Smooth muscle cell (in vitro differentiated cells): ENCODE results near the gene DIP2C. TPM values are rescaled to one million over a fixed set of nuclear protein-coding genes. Genes with fewer than 3 reads are reported as not detected.

Source experiments
- DNase-seq: peaks from one replicate; lab custom pipeline; 2025; ENCODE audit not compliant: unreplicated experiment; lab: John Stamatoyannopoulos, UW
- H2AFZ ChIP-seq: fragments of 200-600 bp; sonication (generic); 2 replicates; pipeline ENCODE4 v1.6.0; 2016; ENCODE audit warnings: antibody characterized with exemption, low read depth, mild to moderate bottlenecking
- H3F3A ChIP-seq: fragments of 200-600 bp; sonication (generic); 2 replicates; pipeline ENCODE4 v1.6.0; 2017; ENCODE audit warnings: antibody characterized with exemption, low read depth
- H3K27ac ChIP-seq: fragments of 200-600 bp; sonication (generic); 2 replicates; pipeline ENCODE4 v1.5.1; 2016; ENCODE audit warnings: low read depth, mild to moderate bottlenecking
- H3K27me3 ChIP-seq: fragments of 200-600 bp; sonication (generic); 2 replicates; pipeline ENCODE4 v1.6.1; 2016; ENCODE audit warnings: low read depth, mild to moderate bottlenecking
- H3K36me3 ChIP-seq: fragments of 200-600 bp; sonication (generic); 2 replicates; pipeline ENCODE4 v1.5.1; 2016; ENCODE audit warnings: low read depth
- H3K4me1 ChIP-seq: fragments of 200-600 bp; sonication (generic); 2 replicates; pipeline ENCODE4 v1.5.1; 2016; ENCODE audit warnings: low read depth
- H3K4me2 ChIP-seq: fragments of 200-600 bp; sonication (generic); 2 replicates; pipeline ENCODE4 v1.6.0; 2016; ENCODE audit warnings: mild to moderate bottlenecking
- H3K4me3 ChIP-seq: fragments of 200-600 bp; sonication (generic); 2 replicates; pipeline ENCODE4 v1.5.1; 2016; ENCODE audit warnings: mild to moderate bottlenecking
- H3K79me2 ChIP-seq: fragments of 200-600 bp; sonication (generic); 2 replicates; pipeline ENCODE4 v1.6.0; 2016; ENCODE audit warnings: low read depth, mild to moderate bottlenecking
- H3K9ac ChIP-seq: fragments of 200-600 bp; sonication (generic); 2 replicates; pipeline ENCODE4 v1.6.0; 2016; ENCODE audit warnings: low read depth
- H3K9me3 ChIP-seq: fragments of 200-600 bp; sonication (generic); replicated peaks from 2 replicates; pipeline ENCODE4 v1.5.1; 2016; ENCODE audit warnings: low read depth
- H4K20me1 ChIP-seq: fragments of 200-600 bp; sonication (generic); 2 replicates; pipeline ENCODE4 v1.6.0; 2016; ENCODE audit warnings: low read depth
- WGBS: methylation state at CpG from one replicate; pipeline ENCODE4 v1.1.7; 2016; ENCODE audit warnings: low lambda C conversion rate; 5-methylcytosine and 5-hydroxymethylcytosine counted together
- polyA plus RNA-seq: library from polyadenylated mRNA; unstranded; fragments of >200 nt; fragmentation: Nextera tagmentation; extraction: Ambion mirVana; gene quantifications from 2 replicates; pipeline ENCODE4 v1.2.1, GENCODE V29; 2016
- total RNA-seq: library from RNA; depleted of rRNA; stranded (reverse); fragments of >200 nt; gene quantifications from 2 replicates; pipeline ENCODE4 v1.2.3, GENCODE V29; 2014
- TF ChIP-seq, protein P1 (sequence below): fragments of 200-600 bp; sonication (generic); IDR thresholded peaks from 2 replicates; pipeline ENCODE4 v1.5.1; 2017; ENCODE audit warnings: borderline replicate concordance, mild to moderate bottlenecking, antibody characterized with exemption; ENCODE audit not compliant: insufficient read depth, poor library complexity, severe bottlenecking

DIP2C gene
- total and polyA plus RNA-seq, 2 experiments from 2014 or later, result 14.9 to 15.3 TPM

DNA sequence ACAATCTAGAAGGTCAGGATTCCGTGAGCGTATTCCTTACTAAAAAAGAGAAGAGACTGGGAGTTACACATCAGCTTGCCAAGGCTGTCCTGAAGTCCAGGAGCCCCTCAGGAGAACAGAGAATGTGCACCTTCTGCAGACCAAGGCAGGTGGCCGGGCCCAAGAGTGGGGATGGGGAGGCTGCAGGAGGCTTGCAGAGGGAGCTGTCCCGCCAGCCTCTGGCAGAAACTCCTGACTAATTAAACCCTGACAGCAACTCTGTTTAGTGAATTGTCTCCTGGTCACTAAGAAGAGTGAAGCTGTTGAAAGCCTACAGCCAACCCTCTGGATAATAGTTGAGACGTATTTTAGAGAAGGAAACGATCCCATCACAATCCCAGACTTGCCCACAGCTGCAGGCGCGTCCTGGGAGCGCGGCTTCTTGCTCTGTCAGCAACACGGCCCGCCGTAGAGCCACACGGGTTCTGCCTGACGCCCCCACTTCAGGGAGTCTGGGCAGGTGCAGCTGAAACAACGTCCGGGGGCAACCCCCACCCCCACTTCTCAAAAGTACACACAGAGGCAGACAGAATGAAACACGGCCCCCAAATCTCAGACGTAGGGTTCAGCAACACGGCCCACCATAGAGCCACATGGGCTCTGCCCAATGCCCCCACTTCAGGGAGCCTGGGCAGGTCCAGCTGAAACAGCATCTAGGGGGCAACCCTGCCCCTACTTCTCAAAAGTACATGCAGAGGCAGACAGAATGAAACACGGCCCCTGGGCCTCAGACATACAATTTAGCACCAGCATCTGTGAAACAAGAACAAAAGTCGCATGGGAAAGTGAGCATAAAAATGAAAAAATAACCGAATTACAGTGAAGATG lies 45.2 kb downstream of the DIP2C start:
- no peaks in the 10 kb centered on the region for H3K36me3 ChIP-seq
- DNase-seq, result no peak
- peaks cover 3% of the 10 kb centered on the region for H3K4me1 ChIP-seq
- no peak overlapping the region for H2AFZ ChIP-seq
- H3K27me3 ChIP-seq, result no peaks in the 10 kb centered on the region
- H3K4me3 ChIP-seq, result no peak overlapping the region
- peaks cover 96% of the 10 kb centered on the region for H4K20me1 ChIP-seq
- peaks cover 85% of the 10 kb centered on the region for H3K79me2 ChIP-seq
- no peak overlapping the region for H3K4me2 ChIP-seq
- H3K9ac ChIP-seq, result no peak overlapping the region
- TF ChIP-seq, protein P1, sequence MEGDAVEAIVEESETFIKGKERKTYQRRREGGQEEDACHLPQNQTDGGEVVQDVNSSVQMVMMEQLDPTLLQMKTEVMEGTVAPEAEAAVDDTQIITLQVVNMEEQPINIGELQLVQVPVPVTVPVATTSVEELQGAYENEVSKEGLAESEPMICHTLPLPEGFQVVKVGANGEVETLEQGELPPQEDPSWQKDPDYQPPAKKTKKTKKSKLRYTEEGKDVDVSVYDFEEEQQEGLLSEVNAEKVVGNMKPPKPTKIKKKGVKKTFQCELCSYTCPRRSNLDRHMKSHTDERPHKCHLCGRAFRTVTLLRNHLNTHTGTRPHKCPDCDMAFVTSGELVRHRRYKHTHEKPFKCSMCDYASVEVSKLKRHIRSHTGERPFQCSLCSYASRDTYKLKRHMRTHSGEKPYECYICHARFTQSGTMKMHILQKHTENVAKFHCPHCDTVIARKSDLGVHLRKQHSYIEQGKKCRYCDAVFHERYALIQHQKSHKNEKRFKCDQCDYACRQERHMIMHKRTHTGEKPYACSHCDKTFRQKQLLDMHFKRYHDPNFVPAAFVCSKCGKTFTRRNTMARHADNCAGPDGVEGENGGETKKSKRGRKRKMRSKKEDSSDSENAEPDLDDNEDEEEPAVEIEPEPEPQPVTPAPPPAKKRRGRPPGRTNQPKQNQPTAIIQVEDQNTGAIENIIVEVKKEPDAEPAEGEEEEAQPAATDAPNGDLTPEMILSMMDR, result no peak
- H3K27ac ChIP-seq, result no peak overlapping the region
- whole genome bisulfite sequencing, result 90% methylated on average over 23 of the region's 23 CpGs
- H3F3A ChIP-seq, result peaks cover 6% of the 10 kb centered on the region
- H3K9me3 ChIP-seq, result no peaks in the 10 kb centered on the region

DNA sequence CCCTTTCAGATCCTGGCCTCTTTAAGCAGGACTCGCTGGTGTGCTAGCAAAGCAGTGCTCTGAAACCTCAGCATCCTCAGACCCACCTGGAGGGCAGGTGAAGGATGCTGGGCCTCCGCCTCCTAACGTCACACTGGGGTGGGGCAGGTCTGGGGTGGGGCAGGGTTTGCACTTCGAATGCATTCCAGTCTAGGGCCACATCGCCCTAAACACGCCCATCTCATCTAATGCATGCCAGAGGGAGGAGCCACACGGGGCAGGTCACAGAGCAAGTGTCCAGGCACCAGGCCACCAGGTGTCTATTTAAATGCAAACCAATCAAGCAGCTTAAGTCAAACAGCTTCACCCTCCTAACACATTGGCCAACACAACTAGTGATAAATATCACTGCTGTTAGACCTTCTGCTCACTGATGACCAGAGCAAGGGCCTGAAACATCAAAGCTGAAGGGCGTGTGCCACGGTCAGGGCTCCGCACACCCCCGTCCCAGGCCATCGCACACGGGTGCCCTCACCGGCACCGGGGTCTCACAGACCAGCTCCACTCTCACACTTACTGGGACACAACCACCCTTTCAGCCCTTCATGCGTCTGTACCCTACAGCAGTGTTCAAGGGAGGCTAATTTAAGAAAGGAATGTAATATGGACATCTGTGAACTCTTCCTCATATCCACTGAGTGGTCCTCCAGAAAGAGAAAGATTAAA lies 47.1 kb downstream of the DIP2C start:
- peaks cover 3% of the 10 kb centered on the region for H3K4me1 ChIP-seq
- no peak for DNase-seq
- TF ChIP-seq, protein P1, result no peak
- peaks cover 4% of the 10 kb centered on the region for H3F3A ChIP-seq
- H3K9me3 ChIP-seq, result no peaks in the 10 kb centered on the region
- H2AFZ ChIP-seq, result no peak overlapping the region
- H3K9ac ChIP-seq, result no peak overlapping the region
- H3K36me3 ChIP-seq, result no peaks in the 10 kb centered on the region
- no peak overlapping the region for H3K27ac ChIP-seq
- H3K4me2 ChIP-seq, result no peak overlapping the region
- 89% methylated on average over 16 of the region's 16 CpGs for WGBS
- peaks cover 97% of the 10 kb centered on the region for H4K20me1 ChIP-seq
- no peak overlapping the region for H3K4me3 ChIP-seq
- H3K79me2 ChIP-seq, result peaks cover 84% of the 10 kb centered on the region
- no peaks in the 10 kb centered on the region for H3K27me3 ChIP-seq

DNA sequence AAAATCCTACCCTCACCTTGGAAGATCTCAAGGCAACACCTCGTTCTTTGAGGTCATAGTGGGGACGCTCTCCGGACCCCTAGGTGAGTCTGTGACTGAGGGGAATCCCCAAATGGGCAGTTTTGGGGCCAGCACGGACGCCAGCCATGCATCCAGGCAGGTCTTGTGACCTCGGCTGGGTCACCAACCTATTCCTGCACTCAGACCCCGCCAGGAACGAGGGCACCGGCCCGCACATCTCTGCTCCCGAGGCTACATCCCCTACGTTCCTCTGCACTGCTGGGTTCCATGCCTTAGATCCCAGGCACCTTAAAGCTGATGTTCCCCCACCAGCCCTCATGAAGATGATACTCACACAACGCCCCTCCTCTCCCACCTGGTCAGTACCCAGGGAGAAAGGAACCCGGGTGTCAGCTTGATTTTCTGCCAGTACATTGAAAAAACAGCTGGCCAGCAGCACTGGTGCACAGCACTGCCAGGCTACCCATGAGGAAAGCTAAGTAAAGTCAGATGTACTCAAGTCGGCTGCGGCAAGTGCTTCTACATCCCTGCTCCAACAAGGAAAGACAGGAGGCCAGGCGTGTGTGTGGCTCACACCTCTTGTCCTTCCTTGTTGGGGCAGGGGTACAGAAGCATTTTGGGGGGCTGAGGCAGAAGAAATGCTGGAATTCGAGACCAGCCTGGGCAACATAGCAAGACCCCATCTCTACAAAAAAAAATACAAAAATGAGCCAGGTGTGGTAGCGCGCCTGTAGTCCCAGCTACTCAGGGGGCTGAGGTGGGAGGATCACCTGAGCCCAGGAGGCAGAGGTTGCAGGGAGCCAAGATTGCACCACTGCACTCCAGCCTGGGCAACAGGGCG lies 48.1 kb downstream of the DIP2C start:
- H3K4me2 ChIP-seq, result no peak overlapping the region
- 98% methylated on average over 21 of the region's 21 CpGs for WGBS
- DNase-seq, result no peak
- H3K4me3 ChIP-seq, result no peak overlapping the region
- H3K36me3 ChIP-seq, result no peaks in the 10 kb centered on the region
- no peak overlapping the region for H3K9ac ChIP-seq
- TF ChIP-seq, protein P1, result no peak
- H3K27ac ChIP-seq, result no peak overlapping the region
- H3F3A ChIP-seq, result no peaks in the 10 kb centered on the region
- H3K4me1 ChIP-seq, result peaks cover 3% of the 10 kb centered on the region
- peaks cover 84% of the 10 kb centered on the region for H3K79me2 ChIP-seq
- H4K20me1 ChIP-seq, result peaks cover 97% of the 10 kb centered on the region
- H2AFZ ChIP-seq, result no peak overlapping the region
- no peaks in the 10 kb centered on the region for H3K9me3 ChIP-seq
- no peaks in the 10 kb centered on the region for H3K27me3 ChIP-seq
